Activated CD4-positive, alpha-beta T cell treated with anti-CD3 and anti-CD28 coated beads for 36 hours (primary cell): ENCODE results near the gene CCDC142. TPM values are rescaled to one million over a fixed set of nuclear protein-coding genes. Genes with fewer than 3 reads are reported as not detected.

Experiments
- ATAC-seq: fragments of 200-7000 bp; cut with Tn5 transposase; one replicate; pipeline ENCODE4 v1.10.0; 2021; ENCODE audit warnings: mild to moderate bottlenecking, moderate library complexity
- CTCF ChIA-PET: fragments of 350-600 bp; sonication (Branson Sonifier 250); formaldehyde crosslinking; loops from one replicate; lab custom pipeline; 2021; ENCODE audit warnings: antibody characterized with exemption; lab: Charles Lee
- POLR2A ChIA-PET: fragments of 350-600 bp; sonication (Branson Sonifier 250); formaldehyde crosslinking; loops from one replicate; lab custom pipeline; 2021; ENCODE audit warnings: antibody characterized with exemption, inconsistent platforms; lab: Charles Lee
- DNase-seq: peaks from one replicate; pipeline ENCODE4 v3.0.0-alpha.2; 2020
- H3K27ac Mint-ChIP-seq: one replicate; pipeline ENCODE4 v1.8.0; 2021; ENCODE audit warnings: mixed read lengths
- H3K27me3 Mint-ChIP-seq: one replicate; pipeline ENCODE4 v1.8.0; 2021; ENCODE audit warnings: mixed read lengths
- H3K36me3 Mint-ChIP-seq: one replicate; pipeline ENCODE4 v1.8.0; 2021; ENCODE audit warnings: low read depth, mixed read lengths
- H3K4me1 Mint-ChIP-seq: one replicate; pipeline ENCODE4 v1.8.0; 2021; ENCODE audit warnings: mixed read lengths
- H3K4me3 Mint-ChIP-seq: one replicate; pipeline ENCODE4 v1.8.0; 2021; ENCODE audit warnings: mild to moderate bottlenecking, moderate library complexity, mixed read lengths
- H3K9me3 Mint-ChIP-seq: one replicate; pipeline ENCODE4 v1.8.0; 2021; ENCODE audit warnings: low read depth, mixed read lengths
- intact Hi-C, 2 experiments: fragments of 100-400 bp; cut with DNase I in 1 of 2; cut with micrococcal nuclease in 1 of 2; formaldehyde crosslinking; loops; one replicate each; pipeline versions ENCODE4 v1.14.2 to v1.15.1; 2022 to 2024; cut with DNase I, micrococcal nuclease
- total RNA-seq, 2 experiments: library from RNA; stranded (reverse); gene quantifications; one replicate each; pipeline ENCODE4 v1.2.3, GENCODE V29; 2021

Gene CCDC142
- total RNA-seq, 2 experiments from 2014 or later = 9.7 to 13.2 TPM

DNA sequence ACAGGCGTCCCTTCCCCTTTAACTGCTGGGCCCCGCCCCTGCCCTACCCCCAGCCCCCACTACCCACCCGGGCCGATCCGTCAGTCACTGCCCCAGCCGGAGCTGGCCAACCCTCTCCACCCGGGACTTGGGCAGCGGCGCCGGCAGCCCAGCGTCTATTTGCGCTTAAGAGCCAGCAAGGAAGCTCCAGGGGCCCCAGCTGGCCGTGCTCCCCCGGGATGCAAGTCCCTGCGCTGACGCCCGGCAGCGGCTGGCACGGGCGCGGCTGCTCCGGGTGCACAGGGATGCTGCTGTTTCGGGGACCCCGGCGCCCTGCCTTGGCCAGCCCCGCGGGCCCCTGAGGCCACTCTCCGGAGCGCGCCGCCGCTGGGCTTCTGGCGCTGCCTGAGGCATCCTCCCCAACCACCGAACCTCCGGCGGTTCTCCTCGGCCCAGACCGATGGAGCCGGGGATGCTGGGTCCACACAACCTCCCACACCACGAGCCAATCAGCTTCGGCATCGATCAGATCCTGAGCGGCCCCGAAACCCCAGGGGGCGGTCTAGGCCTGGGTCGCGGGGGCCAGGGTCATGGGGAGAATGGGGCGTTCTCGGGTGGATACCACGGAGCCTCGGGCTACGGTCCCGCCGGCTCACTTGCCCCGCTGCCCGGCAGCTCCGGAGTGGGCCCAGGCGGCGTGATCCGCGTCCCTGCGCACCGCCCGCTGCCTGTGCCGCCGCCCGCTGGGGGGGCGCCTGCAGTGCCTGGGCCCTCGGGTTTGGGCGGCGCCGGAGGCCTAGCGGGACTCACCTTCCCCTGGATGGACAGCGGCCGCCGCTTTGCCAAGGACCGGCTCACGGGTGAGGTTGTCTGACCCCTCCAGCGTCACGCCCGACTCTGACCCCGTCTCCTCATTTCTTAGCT is 31.8 kb upstream of the CCDC142 start, which contains the start of gene TLX2:
Gene TLX2 (plus strand): TSS at position 83 of the 903 bp plus-strand sequence. CDS start 357 bp downstream, at position 440.
- Mint-ChIP-seq H3K4me1 (peaks cover 17% of the 10 kb centered on the region), H3K9me3 (no peaks in the 10 kb centered on the region), H3K4me3 (peak within 1 kb of the TSS; percentile 57), H3K36me3 (peaks cover 8% of the 10 kb centered on the region), H3K27ac (no peak within 1 kb of the TSS), H3K27me3 (peaks cover 64% of the 10 kb centered on the region)
- DNase-seq = peak; percentile 43
- intact Hi-C loops = loop anchor here in 1 of 2 experiments (1.0 to 2.0 kb wide), 2 partner anchors 15 to 40 kb away; partner anchors contain the start of genes DOK1 and LBX2
- ATAC-seq = peak; percentile 20
- ChIA-PET CTCF (interaction anchor here (0.9 to 1.3 kb wide), 4 partner anchors 11 to 75 kb away, joined by 3 read pairs; no protein-coding TSS in a partner anchor), POLR2A (interaction anchor here (1.3 kb wide), 1 partner anchor 56 kb away, joined by 4 read pairs; the partner anchor contains the start of gene WBP1)

- H3K4me1 Mint-ChIP-seq = peaks cover 17% of the 10 kb centered on the region
- peak overlapping the region; percentile 25 for H3K4me3 Mint-ChIP-seq
- ChIA-PET CTCF (interaction anchor here (1.0 to 1.3 kb wide), 3 partner anchors 31 to 101 kb away, joined by 3 to 5 read pairs (median 3); partner anchors contain the start of genes CCDC142 and TTC31), POLR2A (interaction anchor here (0.6 kb wide), 1 partner anchor 47 kb away, joined by 3 read pairs; no protein-coding TSS in a partner anchor)
- ATAC-seq (peak; percentile 44), DNase-seq (peak; percentile 66)
- H3K27ac Mint-ChIP-seq = no peak overlapping the region
- no peaks in the 10 kb centered on the region for H3K9me3 Mint-ChIP-seq
- intact Hi-C loops = loop anchor here in 1 of 2 experiments (1.0 to 2.0 kb wide), 2 partner anchors 14 to 41 kb away; partner anchors contain the start of genes DOK1 and LBX2
- peaks cover 8% of the 10 kb centered on the region for H3K36me3 Mint-ChIP-seq
- H3K27me3 Mint-ChIP-seq = peaks cover 62% of the 10 kb centered on the region
Observed at GRCh38 chr2:74513605-74514367, 31.0 kb upstream of the CCDC142 start.

DNA sequence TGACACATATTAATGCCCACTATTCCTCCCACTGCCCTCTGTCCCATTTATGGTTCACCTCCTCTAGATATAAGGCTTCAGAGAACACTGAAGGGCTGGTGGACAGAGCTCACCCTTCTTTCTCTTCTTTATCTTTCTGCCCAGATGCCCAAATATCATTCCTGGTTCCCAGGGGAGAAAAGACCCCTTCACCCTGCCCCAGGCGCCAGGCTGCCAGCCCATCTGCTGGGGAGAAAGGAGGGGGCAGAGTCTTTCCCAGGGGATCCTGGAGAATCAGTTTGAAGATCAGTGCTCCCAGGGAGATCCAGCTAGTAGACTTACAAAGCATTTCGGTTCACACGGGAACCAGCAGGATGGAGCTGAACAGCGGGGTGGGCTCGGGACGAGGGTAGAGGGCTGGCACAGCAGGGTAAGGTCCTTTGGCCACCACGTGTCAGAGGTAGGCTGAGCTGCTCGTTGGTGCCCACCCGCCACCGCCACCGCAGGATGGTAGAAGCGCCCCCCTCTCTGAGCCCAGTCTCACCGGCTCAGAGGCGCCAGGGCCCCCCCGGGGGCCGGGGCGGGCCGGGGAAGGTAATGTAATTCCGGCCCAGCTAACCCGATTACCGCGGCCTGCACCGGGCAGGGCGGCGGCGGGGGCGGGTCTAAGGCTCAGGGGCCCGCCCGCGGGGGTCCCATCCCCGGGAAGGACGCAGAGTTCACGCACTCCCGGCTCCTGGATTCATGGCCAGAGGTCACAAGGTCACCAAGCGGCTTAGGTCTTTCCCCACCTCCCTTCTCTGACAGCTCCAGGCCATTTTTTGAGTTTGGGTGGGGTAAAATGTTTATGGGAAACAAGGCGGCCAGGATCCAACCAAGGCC is 30.2 kb upstream of the CCDC142 start:
- H3K27me3 Mint-ChIP-seq = peaks cover 55% of the 10 kb centered on the region
- no peak for DNase-seq
- H3K4me3 Mint-ChIP-seq = no peak overlapping the region
- POLR2A ChIA-PET = interaction anchor here (0.6 kb wide), 1 partner anchor 46 kb away, joined by 3 read pairs; no protein-coding TSS in a partner anchor
- CTCF ChIA-PET = interaction anchor here (0.6 to 1.3 kb wide), 4 partner anchors 30 to 474 kb away, joined by 3 to 5 read pairs (median 3); partner anchors contain the start of genes CCDC142 and TTC31
- H3K9me3 Mint-ChIP-seq = no peaks in the 10 kb centered on the region
- intact Hi-C loops = no loop called here
- H3K4me1 Mint-ChIP-seq = peaks cover 23% of the 10 kb centered on the region
- no peak for ATAC-seq
- H3K27ac Mint-ChIP-seq = no peak overlapping the region
- H3K36me3 Mint-ChIP-seq = peaks cover 8% of the 10 kb centered on the region

DNA sequence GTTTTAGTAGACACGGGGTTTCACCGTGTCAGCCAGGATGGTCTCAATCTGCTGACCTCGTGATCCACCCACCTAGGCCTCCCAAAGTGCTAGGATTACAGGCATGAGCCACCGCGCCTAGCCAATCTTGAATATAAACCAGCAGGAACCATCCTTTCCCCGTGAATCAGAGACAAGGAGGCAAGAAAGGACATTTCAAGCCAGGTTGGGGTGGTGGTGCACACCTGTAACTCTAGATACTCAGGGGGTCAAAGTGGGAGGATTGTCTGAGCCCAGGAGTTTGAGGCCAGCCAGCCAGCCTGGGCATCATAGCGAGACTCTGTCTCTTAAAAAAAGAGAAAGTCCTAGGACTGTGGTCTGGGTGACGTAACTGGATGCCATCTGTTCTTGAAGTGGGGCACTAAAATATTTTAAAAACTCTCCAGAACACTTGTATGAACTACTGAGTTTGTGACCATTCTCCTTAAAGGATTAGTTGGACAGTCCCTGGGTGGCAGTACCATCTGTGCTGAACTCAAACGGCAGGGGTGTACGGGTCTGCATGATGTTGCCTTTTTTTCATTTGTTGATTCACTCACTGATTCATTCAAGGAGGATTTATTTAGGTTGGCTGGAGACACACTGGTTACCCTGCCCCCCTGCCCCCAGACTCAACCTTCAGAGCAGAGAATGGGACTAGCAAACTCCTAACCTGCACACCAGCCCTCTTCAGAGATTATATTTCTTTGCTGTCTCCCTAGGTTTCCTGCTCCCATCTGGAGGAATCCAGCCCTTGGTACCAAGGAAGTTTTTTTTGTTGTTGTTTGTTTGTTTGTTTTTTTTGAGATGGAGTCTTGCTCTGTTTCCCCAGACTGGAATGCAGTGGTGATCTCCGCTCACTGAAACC is 28.5 kb upstream of the CCDC142 start:
- POLR2A ChIA-PET = no interaction called here
- intact Hi-C loops = no loop called here
- DNase-seq (no peak), ATAC-seq (no peak)
- Mint-ChIP-seq H3K9me3 (no peaks in the 10 kb centered on the region), H3K27me3 (peaks cover 41% of the 10 kb centered on the region), H3K36me3 (peaks cover 7% of the 10 kb centered on the region), H3K4me1 (peaks cover 26% of the 10 kb centered on the region), H3K4me3 (no peak overlapping the region), H3K27ac (no peak overlapping the region)
- CTCF ChIA-PET = interaction anchor here (1.1 to 1.7 kb wide), 3 partner anchors 8 to 11 kb away, joined by 3 to 7 read pairs (median 6); no protein-coding TSS in a partner anchor

DNA sequence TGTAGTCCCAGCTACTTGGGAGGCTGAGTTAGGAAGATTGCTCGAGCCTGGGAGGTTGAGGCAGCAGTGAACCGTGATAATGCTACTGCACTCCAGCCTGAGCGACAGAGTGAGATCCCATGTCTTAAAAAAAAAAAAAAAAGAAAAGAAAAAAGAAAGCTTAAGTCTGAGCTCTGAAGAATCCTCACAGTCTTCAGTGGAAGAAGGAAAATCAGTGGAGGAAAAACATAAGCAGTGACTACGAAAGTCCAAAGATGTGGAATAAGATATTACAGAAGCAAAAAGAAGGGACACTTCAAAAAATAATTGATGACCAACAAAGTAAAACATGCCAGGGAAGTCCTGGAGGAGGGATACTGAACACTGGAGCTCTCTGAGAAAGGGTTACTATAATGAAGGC is 27.5 kb upstream of the CCDC142 start:
- ChIA-PET POLR2A (interaction anchor here (0.9 to 1.7 kb wide), 2 partner anchors 16 to 52 kb away, joined by 3 to 5 read pairs; partner anchors contain the start of genes DQX1 and WBP1), CTCF (interaction anchor here (1.1 to 1.7 kb wide), 4 partner anchors 9 to 27 kb away, joined by 3 to 7 read pairs (median 6); partner anchors contain the start of genes CCDC142 and TTC31)
- peaks cover 15% of the 10 kb centered on the region for H3K36me3 Mint-ChIP-seq

DNA sequence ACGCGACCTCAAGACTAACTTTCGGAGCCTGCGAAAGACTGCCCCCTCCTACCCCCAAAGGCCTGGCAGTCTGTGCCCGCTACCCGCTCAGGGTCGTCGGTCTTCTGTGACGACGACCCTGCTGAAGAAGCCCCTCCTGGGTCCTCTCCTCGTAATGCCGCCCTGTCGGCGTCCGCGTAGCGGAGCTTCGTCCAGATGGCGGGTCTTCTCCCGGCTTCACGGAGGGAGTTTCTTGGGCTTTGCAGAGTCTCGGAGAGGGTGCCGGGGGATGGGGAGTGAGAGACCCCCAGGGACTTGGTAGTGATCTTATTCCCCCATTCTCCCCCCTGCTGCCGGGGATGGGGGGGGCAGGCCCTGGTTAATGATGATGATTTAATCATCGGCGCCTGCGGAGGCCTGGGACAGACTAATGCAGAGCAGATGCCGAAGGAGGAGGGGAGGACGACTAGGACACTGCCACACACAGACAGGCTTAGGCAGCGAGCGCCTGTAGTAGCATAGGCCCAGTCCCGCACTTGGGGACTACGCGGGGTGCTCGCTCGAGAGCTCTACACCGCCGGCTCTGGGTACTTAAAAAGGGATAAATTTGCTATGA is 25.2 kb upstream of the CCDC142 start:
- peak; percentile 51 for DNase-seq
- CTCF ChIA-PET = interaction anchor here (0.5 to 2.0 kb wide), 4 partner anchors 23 to 80 kb away, joined by 3 to 6 read pairs (median 4); no protein-coding TSS in a partner anchor
- H3K4me1 Mint-ChIP-seq = peaks cover 35% of the 10 kb centered on the region
- H3K4me3 Mint-ChIP-seq = peak overlapping the region; percentile 93
- H3K27ac Mint-ChIP-seq = peak overlapping the region; percentile 99
- H3K27me3 Mint-ChIP-seq = peaks cover 39% of the 10 kb centered on the region
- intact Hi-C loops = loop anchor here (1.0 to 5.0 kb wide), 10 partner anchors 21 to 771 kb away; partner anchors contain the start of genes AUP1 (in 2 of the 2), HTRA2 (in 2 of the 2), TTC31 (in 2 of the 2) and DOK1 (in 1 of the 2)
- peaks cover 34% of the 10 kb centered on the region for H3K36me3 Mint-ChIP-seq
- ATAC-seq = peak; percentile 16
- no peaks in the 10 kb centered on the region for H3K9me3 Mint-ChIP-seq
- POLR2A ChIA-PET = interaction anchor here (0.6 kb wide), 1 partner anchor 86 kb away, joined by 3 read pairs; no protein-coding TSS in a partner anchor

More for the DNA sequence above, 27.5 kb upstream of the CCDC142 start:
- ATAC-seq (no peak), DNase-seq (no peak)
- H3K4me3 Mint-ChIP-seq = no peak overlapping the region
- intact Hi-C loops = no loop called here
- peaks cover 36% of the 10 kb centered on the region for H3K27me3 Mint-ChIP-seq
- no peak overlapping the region for H3K27ac Mint-ChIP-seq
- H3K9me3 Mint-ChIP-seq = no peaks in the 10 kb centered on the region
- peaks cover 26% of the 10 kb centered on the region for H3K4me1 Mint-ChIP-seq

DNA sequence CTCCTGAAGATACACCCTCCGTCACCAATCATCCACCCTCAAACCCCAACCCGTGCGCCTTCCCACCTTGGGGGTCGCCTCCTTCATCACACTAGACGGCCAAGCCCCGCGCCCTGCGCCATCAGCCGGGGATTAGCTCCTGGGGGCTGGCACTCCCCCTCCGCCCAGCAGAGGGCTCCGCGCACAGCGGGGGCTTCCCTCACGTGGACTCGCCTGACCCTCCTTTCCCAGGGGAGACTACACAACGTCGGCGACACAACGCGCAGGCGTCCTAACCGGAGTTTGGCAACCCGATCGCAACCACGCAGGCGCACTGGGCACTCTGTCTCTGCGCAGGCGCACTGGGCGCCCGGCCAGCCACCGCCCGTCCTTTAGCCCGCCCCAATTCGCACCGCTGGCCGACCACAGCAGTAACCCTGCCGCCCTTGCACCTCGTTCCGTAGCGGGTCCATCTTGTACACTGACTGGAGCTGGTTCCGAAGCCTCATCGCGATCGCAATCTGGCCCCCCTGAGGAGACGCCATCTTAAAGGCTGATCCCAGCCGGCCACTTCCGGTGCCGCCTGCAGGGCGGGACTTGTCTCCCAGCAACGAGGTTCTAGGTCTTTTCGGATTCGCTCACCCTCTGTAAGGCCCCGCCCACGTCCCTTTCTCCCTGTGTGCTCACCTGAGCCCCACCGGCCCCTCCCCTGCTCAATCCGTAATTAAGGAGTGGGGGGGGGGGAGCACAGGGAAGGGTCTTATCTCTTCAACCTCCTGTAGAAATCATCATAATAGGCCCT is 24.5 kb upstream of the CCDC142 start, which contains the start of gene PCGF1:
Gene PCGF1 (minus strand): TSS at position 551 of the 781 bp plus-strand sequence. CDS start 27 bp downstream, at position 524.
- ChIA-PET CTCF (interaction anchor here (0.5 to 2.0 kb wide), 3 partner anchors 27 to 1869 kb away, joined by 3 to 4 read pairs (median 3); no protein-coding TSS in a partner anchor), POLR2A (interaction anchor here (0.9 kb wide), 1 partner anchor 9 kb away, joined by 3 read pairs; no protein-coding TSS in a partner anchor)
- H3K27me3 Mint-ChIP-seq = peaks cover 38% of the 10 kb centered on the region
- no peaks in the 10 kb centered on the region for H3K9me3 Mint-ChIP-seq
- peaks cover 40% of the 10 kb centered on the region for H3K4me1 Mint-ChIP-seq
- H3K4me3 Mint-ChIP-seq = peak within 1 kb of the TSS; percentile 93
- H3K27ac Mint-ChIP-seq = peak within 1 kb of the TSS; percentile 99
- DNase-seq = peak; percentile 99
- intact Hi-C loops = loop anchor here (1.0 to 5.0 kb wide), 10 partner anchors 22 to 770 kb away; partner anchors contain the start of genes AUP1 (in 2 of the 2), HTRA2 (in 2 of the 2), TTC31 (in 2 of the 2) and DOK1 (in 1 of the 2)
- peaks cover 34% of the 10 kb centered on the region for H3K36me3 Mint-ChIP-seq
- peak; percentile 92 for ATAC-seq
